Stomach (tissue), 9 donors: ENCODE data around the gene MID1. TPM values are rescaled to one million over a fixed set of nuclear protein-coding genes. Genes with fewer than 3 reads are reported as not detected.

ENCODE experiments used
- DNase-seq, 2 donors: peaks; one replicate each; pipeline versions ENCODE4 v3.0.0 to v3.0.0-alpha.2; 2013 to 2019
- H3K27ac ChIP-seq, 5 donors: fragments of 200-600 bp in 4 of 5; sonication (generic) in 4 of 5; one replicate each; pipeline ENCODE4 v1.5.1; 2013 to 2019; ENCODE audit warnings: mild to moderate bottlenecking in 1 of 5, moderate library complexity in 1 of 5
- H3K27me3 ChIP-seq, 3 donors: fragments of 200-600 bp; sonication (generic); one replicate each; pipeline ENCODE4 v1.5.1; 2017 to 2019; ENCODE audit warnings: mixed run types in 1 of 3
- H3K36me3 ChIP-seq, 4 donors: fragments of 200-600 bp; sonication (generic); 1 replicate in 3 of 4; 2 replicates in 1 of 4; pipeline ENCODE4 v1.5.1; 2016 to 2019
- H3K4me1 ChIP-seq, 4 donors: fragments of 200-600 bp; sonication (generic); one replicate each; pipeline ENCODE4 v1.5.1; 2016 to 2019
- H3K4me3 ChIP-seq, 4 donors: fragments of 200-600 bp; sonication (generic) in 3 of 4; one replicate each; pipeline ENCODE4 v1.5.1; 2016 to 2019; ENCODE audit warnings: mild to moderate bottlenecking in 1 of 4
- H3K9me3 ChIP-seq, 4 donors: fragments of 200-600 bp; sonication (generic); one replicate each; pipeline ENCODE4 v1.5.1; 2016 to 2019
- EP300 ChIP-seq: sonication (generic); formaldehyde crosslinking; IDR thresholded peaks from one replicate; pipeline ENCODE4 v1.6.1; 2017; ENCODE audit warnings: antibody characterized with exemption
- POLR2A ChIP-seq, 4 donors: fragments of 450-650 bp; IDR thresholded peaks; one replicate each; pipeline ENCODE4 v1.6.1; 2016; ENCODE audit warnings: antibody characterized with exemption in 4 of 4, control low read depth in 2 of 4, mild to moderate bottlenecking in 1 of 4, moderate library complexity in 1 of 4
- POLR2AphosphoS5 ChIP-seq, 3 donors: sonication (generic); formaldehyde crosslinking; IDR thresholded peaks; one replicate each; pipeline ENCODE4 v1.6.1; 2016; ENCODE audit warnings: antibody characterized with exemption in 3 of 3
- WGBS, 5 donors: extraction: QIAGEN DNeasy Blood & Tissue Kit in 3 of 5; methylation state at CpG; one replicate each; pipeline versions ENCODE4 v1.1.5 to v1.1.7; 2013 to 2018; 5-methylcytosine and 5-hydroxymethylcytosine counted together
- intact Hi-C: fragments of 100-400 bp; cut with DNase I; formaldehyde crosslinking; loops from one replicate; pipeline ENCODE4 v1.15.1; 2023; ENCODE audit warnings: low total_unique reads
- polyA plus RNA-seq, 3 donors: library from polyadenylated mRNA; stranded (reverse); fragments of 200-250 nt; gene quantifications; one replicate each; pipeline ENCODE4 v1.2.3, GENCODE V29; 2013
- total RNA-seq, 5 donors: library from RNA; depleted of rRNA; stranded (reverse); fragments of >200 nt; gene quantifications; one replicate each; pipeline versions ENCODE4 v1.1.0 to v1.2.3, GENCODE V29; 2014 to 2016
- TF ChIP-seq, protein P1 (sequence below), 7 experiments: fragments of 450-650 bp in 4 of 7; fragments of 200-600 bp in 3 of 7; sonication (generic) in 3 of 7; IDR thresholded peaks; one replicate each; pipeline ENCODE4 v1.5.1; 2016 to 2019; ENCODE audit warnings: antibody characterized with exemption in 7 of 7, control low read depth in 2 of 7, mild to moderate bottlenecking in 1 of 7
- donor health status: healthy with polysubstance abuse.
- donor health status: Bipolar disorder and iron deficiency.
- donor health status: healthy.

MID1 gene
- total and polyA plus RNA-seq, 8 donors = 2.0 to 25.1 (median 8.5) TPM

- no peak for TF ChIP-seq POLR2AphosphoS5 (IDR thresholded peaks at IDR 0.05)
- TF ChIP-seq EP300 = no peak
- no peak for TF ChIP-seq POLR2A (IDR thresholded peaks at IDR 0.05)
- TF ChIP-seq, protein P1, sequence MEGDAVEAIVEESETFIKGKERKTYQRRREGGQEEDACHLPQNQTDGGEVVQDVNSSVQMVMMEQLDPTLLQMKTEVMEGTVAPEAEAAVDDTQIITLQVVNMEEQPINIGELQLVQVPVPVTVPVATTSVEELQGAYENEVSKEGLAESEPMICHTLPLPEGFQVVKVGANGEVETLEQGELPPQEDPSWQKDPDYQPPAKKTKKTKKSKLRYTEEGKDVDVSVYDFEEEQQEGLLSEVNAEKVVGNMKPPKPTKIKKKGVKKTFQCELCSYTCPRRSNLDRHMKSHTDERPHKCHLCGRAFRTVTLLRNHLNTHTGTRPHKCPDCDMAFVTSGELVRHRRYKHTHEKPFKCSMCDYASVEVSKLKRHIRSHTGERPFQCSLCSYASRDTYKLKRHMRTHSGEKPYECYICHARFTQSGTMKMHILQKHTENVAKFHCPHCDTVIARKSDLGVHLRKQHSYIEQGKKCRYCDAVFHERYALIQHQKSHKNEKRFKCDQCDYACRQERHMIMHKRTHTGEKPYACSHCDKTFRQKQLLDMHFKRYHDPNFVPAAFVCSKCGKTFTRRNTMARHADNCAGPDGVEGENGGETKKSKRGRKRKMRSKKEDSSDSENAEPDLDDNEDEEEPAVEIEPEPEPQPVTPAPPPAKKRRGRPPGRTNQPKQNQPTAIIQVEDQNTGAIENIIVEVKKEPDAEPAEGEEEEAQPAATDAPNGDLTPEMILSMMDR (IDR thresholded peaks at IDR 0.05) = no peak
- Histone ChIP-seq H3K4me1 (no peaks in the 10 kb centered on the region), H3K27ac (no peak overlapping the region), H3K36me3 (no peaks in the 10 kb centered on the region), H3K9me3 (no peaks in the 10 kb centered on the region), H3K27me3 (no peaks in the 10 kb centered on the region), H3K4me3 (no peak overlapping the region)
- DNase-seq = no peak
- 81 to 97% (median 93%) methylated on average over 7 of the region's 7 CpGs for WGBS, 5 donors
- intact Hi-C loops = no loop called here
These were observed 45.3 kb upstream of the MID1 start for GRCh38 chrX:10665681-10666080.

- 42 to 63% (median 58%) methylated on average over 4 to 6 of the region's 6 CpGs for WGBS, 5 donors
- no peak overlapping the region for H3K27ac ChIP-seq
- peaks cover 0 to 10% (median 4%) of the 10 kb centered on the region in 4 donors for H3K9me3 ChIP-seq
- TF ChIP-seq, protein P1 (IDR thresholded peaks at IDR 0.05) = no peak
- no peak for TF ChIP-seq POLR2A (IDR thresholded peaks at IDR 0.05)
- TF ChIP-seq EP300 = no peak
- TF ChIP-seq POLR2AphosphoS5 (IDR thresholded peaks at IDR 0.05) = no peak
- H3K4me3 ChIP-seq = no peak overlapping the region
- H3K4me1 ChIP-seq = no peaks in the 10 kb centered on the region
- DNase-seq = no peak
- H3K27me3 ChIP-seq = peaks cover 0 to 3% (median 0%) of the 10 kb centered on the region in 3 donors
- intact Hi-C loops = no loop called here
- H3K36me3 ChIP-seq = no peaks in the 10 kb centered on the region
These were observed 39.8 kb upstream of the MID1 start for GRCh38 chrX:10660171-10660570.

- peaks cover 0 to 3% (median 0%) of the 10 kb centered on the region in 3 donors for H3K27me3 ChIP-seq
- no peak overlapping the region for H3K27ac ChIP-seq
- no peak for DNase-seq
These were observed 35.8 kb upstream of the MID1 start for GRCh38 chrX:10656214-10656613.

GRCh38 chrX:10654960-10655359, 34.6 kb upstream of the MID1 start:
- no peaks in the 10 kb centered on the region for H3K4me1 ChIP-seq
- H3K9me3 ChIP-seq = peaks cover 0 to 10% (median 4%) of the 10 kb centered on the region in 4 donors
- no peak overlapping the region for H3K27ac ChIP-seq
- H3K4me3 ChIP-seq = no peak overlapping the region
- intact Hi-C loops = no loop called here
- no peak for DNase-seq
- peaks cover 0 to 3% (median 0%) of the 10 kb centered on the region in 3 donors for H3K27me3 ChIP-seq
- TF ChIP-seq EP300 (no peak), POLR2AphosphoS5 (IDR thresholded peaks at IDR 0.05) (no peak), POLR2A (IDR thresholded peaks at IDR 0.05) (no peak)
- TF ChIP-seq, protein P1 (IDR thresholded peaks at IDR 0.05) = no peak
- no peaks in the 10 kb centered on the region for H3K36me3 ChIP-seq
- 67 to 78% (median 75%) methylated on average over 2 to 3 of the region's 3 CpGs for WGBS, 5 donors

More at GRCh38 chrX:10656214-10656613, 35.8 kb upstream of the MID1 start:
- Histone ChIP-seq H3K4me1 (no peaks in the 10 kb centered on the region), H3K4me3 (no peak overlapping the region), H3K36me3 (no peaks in the 10 kb centered on the region), H3K9me3 (peaks cover 0 to 10% (median 4%) of the 10 kb centered on the region in 4 donors)
- TF ChIP-seq, protein P1 (IDR thresholded peaks at IDR 0.05) = no peak
- no peak for TF ChIP-seq POLR2AphosphoS5 (IDR thresholded peaks at IDR 0.05)
- no peak for TF ChIP-seq POLR2A (IDR thresholded peaks at IDR 0.05)
- TF ChIP-seq EP300 = no peak
- WGBS, 5 donors = 7 to 24% (median 15%) methylated on average over 1 of the region's 1 CpG
- intact Hi-C loops = no loop called here
